Rectal smooth muscle tissue (tissue), 1 donor: ENCODE results near the gene KIF17.

Source experiments
- H3K27ac ChIP-seq: one replicate; pipeline ENCODE4 v1.7.0; 2013; ENCODE audit warnings: low read depth, low read length, inconsistent platforms
- H3K27me3 ChIP-seq: one replicate; pipeline ENCODE4 v1.7.0; 2013; ENCODE audit warnings: low read length; ENCODE audit not compliant: control insufficient read depth, insufficient read depth
- H3K36me3 ChIP-seq: one replicate; pipeline ENCODE4 v1.7.0; 2013; ENCODE audit warnings: low read length; ENCODE audit not compliant: control insufficient read depth, insufficient read depth
- H3K4me1 ChIP-seq: one replicate; pipeline ENCODE4 v1.7.0; 2013; ENCODE audit warnings: low read length; ENCODE audit not compliant: control insufficient read depth, insufficient read depth
- H3K4me3 ChIP-seq: one replicate; pipeline ENCODE4 v1.7.0; 2013; ENCODE audit warnings: low read length
- H3K9ac ChIP-seq: one replicate; pipeline ENCODE4 v1.7.0; 2013; ENCODE audit warnings: low read length

Gene KIF17

GRCh38 chr1:20652300-20652699 is 65.5 kb downstream of the KIF17 start:
- no peak overlapping the region for H3K4me3 ChIP-seq
- peaks cover 59% of the 10 kb centered on the region for H3K36me3 ChIP-seq
- H3K4me1 ChIP-seq = no peaks in the 10 kb centered on the region

DNA sequence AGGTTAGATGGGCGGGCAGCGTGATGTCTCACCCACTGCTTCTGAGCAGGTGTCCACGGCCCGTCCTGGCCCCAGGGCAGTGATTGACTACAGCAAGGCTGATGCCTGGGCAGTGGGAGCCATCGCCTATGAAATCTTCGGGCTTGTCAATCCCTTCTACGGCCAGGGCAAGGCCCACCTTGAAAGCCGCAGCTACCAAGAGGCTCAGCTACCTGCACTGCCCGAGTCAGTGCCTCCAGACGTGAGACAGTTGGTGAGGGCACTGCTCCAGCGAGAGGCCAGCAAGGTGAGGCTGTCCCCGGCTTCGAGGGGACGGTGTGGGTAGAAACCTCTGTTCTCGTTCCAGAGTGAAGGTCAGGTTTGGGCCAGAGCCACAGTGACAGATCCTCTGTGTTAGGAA is 68.9 kb downstream of the KIF17 start:
- Histone ChIP-seq H3K4me3 (no peak overlapping the region), H3K4me1 (no peaks in the 10 kb centered on the region), H3K27me3 (no peaks in the 10 kb centered on the region), H3K9ac (no peak overlapping the region), H3K27ac (no peak overlapping the region), H3K36me3 (peaks cover 54% of the 10 kb centered on the region)

More at GRCh38 chr1:20652300-20652699, 65.5 kb downstream of the KIF17 start:
- Histone ChIP-seq H3K27ac (no peak overlapping the region), H3K9ac (no peak overlapping the region), H3K27me3 (no peaks in the 10 kb centered on the region)

- Histone ChIP-seq H3K9ac (no peak overlapping the region), H3K36me3 (peaks cover 52% of the 10 kb centered on the region), H3K4me3 (no peak overlapping the region), H3K27ac (no peak overlapping the region), H3K4me1 (no peaks in the 10 kb centered on the region), H3K27me3 (no peaks in the 10 kb centered on the region)
These were observed 69.4 kb downstream of the KIF17 start for GRCh38 chr1:20648438-20648837.

GRCh38 chr1:20645414-20645813 is 72.4 kb downstream of the KIF17 start:
- Histone ChIP-seq H3K27me3 (no peaks in the 10 kb centered on the region), H3K27ac (no peak overlapping the region), H3K4me3 (no peak overlapping the region), H3K9ac (no peak overlapping the region), H3K4me1 (no peaks in the 10 kb centered on the region), H3K36me3 (peaks cover 44% of the 10 kb centered on the region)

- peaks cover 45% of the 10 kb centered on the region for H3K36me3 ChIP-seq
- H3K9ac ChIP-seq = no peak overlapping the region
- H3K4me1 ChIP-seq = no peaks in the 10 kb centered on the region
- no peak overlapping the region for H3K4me3 ChIP-seq
- no peak overlapping the region for H3K27ac ChIP-seq
- H3K27me3 ChIP-seq = no peaks in the 10 kb centered on the region
These were observed 73.4 kb downstream of the KIF17 start for GRCh38 chr1:20644416-20644815.

GRCh38 chr1:20643080-20643479 is 74.7 kb downstream of the KIF17 start:
- Histone ChIP-seq H3K9ac (no peak overlapping the region), H3K27ac (no peak overlapping the region), H3K27me3 (no peaks in the 10 kb centered on the region), H3K36me3 (peaks cover 37% of the 10 kb centered on the region), H3K4me3 (no peak overlapping the region), H3K4me1 (no peaks in the 10 kb centered on the region)

DNA sequence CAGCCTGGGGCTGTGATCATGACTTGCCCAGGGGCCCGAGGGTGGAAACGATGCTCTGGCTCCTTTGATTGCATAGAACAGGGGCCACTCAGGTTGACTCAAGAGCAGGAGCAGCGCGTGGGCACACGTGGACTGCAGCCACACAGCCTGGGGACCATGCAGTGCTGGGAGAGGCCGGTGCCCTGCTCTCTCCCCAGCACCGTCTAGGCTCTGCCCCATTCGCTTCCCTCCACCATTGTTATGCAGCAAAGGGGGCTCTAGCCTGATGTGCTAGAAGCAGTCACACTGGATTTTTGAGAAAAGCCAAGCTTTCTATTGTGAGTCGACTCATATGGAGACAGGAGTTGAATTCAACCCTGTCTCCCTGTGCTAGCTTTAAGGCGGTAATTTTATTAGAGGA is 75.8 kb downstream of the KIF17 start:
- no peak overlapping the region for H3K4me3 ChIP-seq
- H3K27me3 ChIP-seq = no peaks in the 10 kb centered on the region
- no peak overlapping the region for H3K27ac ChIP-seq
- no peak overlapping the region for H3K9ac ChIP-seq
- H3K4me1 ChIP-seq = no peaks in the 10 kb centered on the region
- peaks cover 37% of the 10 kb centered on the region for H3K36me3 ChIP-seq

GRCh38 chr1:20640183-20640597 is 77.6 kb downstream of the KIF17 start:
- Histone ChIP-seq H3K27me3 (no peaks in the 10 kb centered on the region), H3K27ac (no peak overlapping the region), H3K36me3 (peaks cover 31% of the 10 kb centered on the region), H3K9ac (no peak overlapping the region), H3K4me1 (no peaks in the 10 kb centered on the region), H3K4me3 (no peak overlapping the region)

GRCh38 chr1:20636785-20637347 is 80.9 kb downstream of the KIF17 start:
- Histone ChIP-seq H3K4me1 (peaks cover 7% of the 10 kb centered on the region), H3K27me3 (no peaks in the 10 kb centered on the region), H3K27ac (no peak overlapping the region), H3K9ac (no peak overlapping the region), H3K36me3 (peaks cover 11% of the 10 kb centered on the region), H3K4me3 (no peak overlapping the region)

DNA sequence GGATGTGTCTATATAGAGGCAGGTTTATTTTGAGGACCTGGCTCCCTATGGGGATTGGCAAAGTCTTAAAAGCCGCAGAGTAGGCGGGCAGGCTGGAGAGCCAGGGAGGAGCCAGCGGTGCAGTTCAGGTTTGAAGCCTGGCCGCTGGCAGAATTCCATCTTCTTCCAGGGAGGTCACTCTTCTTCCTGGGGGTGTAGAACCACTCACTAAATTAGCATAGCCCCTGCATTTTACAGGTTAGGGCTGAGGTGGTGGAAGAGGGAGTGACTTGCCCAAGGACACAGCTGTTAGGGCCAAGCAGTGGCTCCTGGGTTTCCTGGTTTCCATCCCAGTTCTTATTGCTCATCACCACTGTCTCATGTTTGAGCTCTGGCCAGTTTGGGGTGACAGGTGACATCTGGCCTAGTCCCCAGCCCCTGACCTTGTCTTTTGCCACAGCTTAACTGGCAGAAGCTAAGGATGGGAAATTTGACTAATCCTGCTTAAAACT is 83.2 kb downstream of the KIF17 start:
- Histone ChIP-seq H3K4me1 (peaks cover 7% of the 10 kb centered on the region), H3K27me3 (no peaks in the 10 kb centered on the region), H3K4me3 (peak overlapping the region; percentile 76), H3K27ac (no peak overlapping the region), H3K9ac (peak overlapping the region; percentile 19), H3K36me3 (peaks cover 8% of the 10 kb centered on the region)

DNA sequence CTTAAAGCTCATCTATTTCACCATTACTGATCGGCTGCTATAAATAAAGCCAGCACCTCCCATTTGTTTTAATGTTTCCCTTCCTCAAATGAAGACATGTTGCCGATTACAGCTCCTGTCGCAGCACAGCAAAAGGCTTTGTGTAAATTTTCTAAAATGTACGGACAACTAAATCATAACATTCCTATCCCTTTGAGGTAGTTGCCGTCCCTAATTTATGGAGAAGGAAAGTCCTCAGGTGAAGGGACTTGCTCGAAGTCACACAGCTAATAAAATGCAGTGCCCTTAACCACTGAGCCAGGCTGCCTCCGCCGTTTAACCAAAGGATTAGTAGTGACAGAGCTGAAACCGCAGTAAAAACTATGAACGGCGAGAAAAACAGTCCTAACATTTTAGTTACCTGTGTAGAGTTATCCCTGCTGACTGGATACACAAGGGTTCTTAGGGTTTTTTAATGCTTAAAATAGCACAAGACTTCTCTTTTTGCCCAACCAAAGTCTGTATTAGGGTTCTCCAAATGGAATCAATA is 83.7 kb downstream of the KIF17 start:
- Histone ChIP-seq H3K4me3 (peak overlapping the region; percentile 76), H3K36me3 (peaks cover 5% of the 10 kb centered on the region), H3K27me3 (no peaks in the 10 kb centered on the region), H3K4me1 (peaks cover 7% of the 10 kb centered on the region), H3K9ac (peak overlapping the region; percentile 19), H3K27ac (peak overlapping the region; percentile 87)

GRCh38 chr1:20633190-20634064 is 84.4 kb downstream of the KIF17 start, which contains the start of gene PINK1:
TSS of gene PINK1 (plus strand) at chr1:20633458. CDS start at chr1:20633549, 91 bp downstream.
- no peaks in the 10 kb centered on the region for H3K27me3 ChIP-seq
- peaks cover 7% of the 10 kb centered on the region for H3K4me1 ChIP-seq
- peak within 1 kb of the TSS; percentile 76 for H3K4me3 ChIP-seq
- H3K27ac ChIP-seq = peak within 1 kb of the TSS; percentile 87
- peaks cover 2% of the 10 kb centered on the region for H3K36me3 ChIP-seq
- peak within 1 kb of the TSS; percentile 80 for H3K9ac ChIP-seq
